Lung (tissue), 12 donors: Measurements from ENCODE around the gene PLXNB3. TPM values are rescaled to one million over a fixed set of nuclear protein-coding genes. Genes with fewer than 3 reads are reported as not detected.

Source experiments
- ATAC-seq: fragments of 200-7000 bp; cut with Tn5 transposase; one replicate; pipeline ENCODE4 v1.9.1; 2020; ENCODE audit warnings: moderate number of reproducible peaks; ENCODE audit not compliant: insufficient read depth, low FRiP score
- DNase-seq, 3 donors: peaks; one replicate each; pipeline ENCODE4 v3.0.0-alpha.2; 2013 to 2017
- H3K27ac ChIP-seq, 2 donors: one replicate each; pipeline ENCODE4 v1.5.1; 2013; ENCODE audit warnings: mild to moderate bottlenecking in 2 of 2, moderate library complexity in 2 of 2, control low read depth in 1 of 2, inconsistent platforms in 1 of 2, low read depth in 1 of 2, low read length in 1 of 2
- H3K27me3 ChIP-seq, 3 donors: one replicate each; pipeline ENCODE4 v1.5.1; 2013; ENCODE audit warnings: low read length in 2 of 3; ENCODE audit not compliant: control insufficient read depth in 3 of 3, insufficient read depth in 3 of 3
- H3K36me3 ChIP-seq, 4 donors: one replicate each; pipeline ENCODE4 v1.5.1; 2013; ENCODE audit warnings: low read length in 4 of 4, mild to moderate bottlenecking in 1 of 4, moderate library complexity in 1 of 4; ENCODE audit not compliant: control insufficient read depth in 4 of 4, insufficient read depth in 4 of 4
- H3K4me1 ChIP-seq, 5 donors: one replicate each; pipeline ENCODE4 v1.5.1; 2013; ENCODE audit warnings: low read length in 5 of 5, mild to moderate bottlenecking in 2 of 5, moderate library complexity in 1 of 5; ENCODE audit not compliant: control insufficient read depth in 5 of 5, insufficient read depth in 5 of 5
- H3K4me3 ChIP-seq: one replicate; pipeline ENCODE4 v1.5.1; 2013; ENCODE audit warnings: mild to moderate bottlenecking, control low read depth, moderate library complexity
- H3K9ac ChIP-seq, 2 donors: one replicate each; pipeline ENCODE4 v1.5.1; 2013; ENCODE audit warnings: low read length in 2 of 2, control low read depth in 1 of 2; ENCODE audit not compliant: insufficient read depth in 1 of 2
- H3K9me3 ChIP-seq, 4 donors: one replicate each; pipeline ENCODE4 v1.5.1; 2013; ENCODE audit warnings: low read length in 3 of 4, mild to moderate bottlenecking in 1 of 4, moderate library complexity in 1 of 4; ENCODE audit not compliant: control insufficient read depth in 4 of 4, insufficient read depth in 3 of 4
- CTCF ChIP-seq: IDR thresholded peaks from 2 replicates; pipeline ENCODE4 v1.5.1; 2012; ENCODE audit warnings: mild to moderate bottlenecking; ENCODE audit errors: control extremely low read depth, extremely low read depth
- WGBS, 2 donors: extraction: QIAGEN DNeasy Blood & Tissue Kit; methylation state at CpG; one replicate each; pipeline ENCODE4 v1.1.7; 2013; 5-methylcytosine and 5-hydroxymethylcytosine counted together
- polyA plus RNA-seq, 2 donors: library from polyadenylated mRNA; stranded (reverse); fragments of 200-250 nt; gene quantifications; one replicate each; pipeline ENCODE4 v1.2.1, GENCODE V29; 2013
- total RNA-seq, 2 donors: library from RNA; depleted of rRNA in 1 of 2; stranded (reverse); fragments of >200 nt in 1 of 2; gene quantifications; one replicate each; pipeline ENCODE4 v1.2.1, GENCODE V29; 2014 to 2021
- donor health status: control.
- donor health status: control.
- donor health status: Bipolar disorder and iron deficiency.
- donor health status: healthy.
- donor health status: DM: yes; HTN: yes; CAD: no.

The PLXNB3 gene
- total and polyA plus RNA-seq, 4 donors: 1.0 to 2.6 (median 1.5) TPM

- peaks cover 0 to 4% (median 0%) of the 10 kb centered on the region in 5 donors for H3K4me1 ChIP-seq
- no peak overlapping the region for H3K9ac ChIP-seq
- H3K36me3 ChIP-seq: peaks cover 0 to 27% (median 2%) of the 10 kb centered on the region in 4 donors
- H3K4me3 ChIP-seq: no peak overlapping the region
- no peaks in the 10 kb centered on the region for H3K27me3 ChIP-seq
- ATAC-seq (no peak), DNase-seq (no peak)
- 82 to 87% methylated on average over 10 to 24 of the region's 24 CpGs for WGBS, 2 donors
- TF ChIP-seq CTCF: no peak
- peaks cover 0 to 4% (median 0%) of the 10 kb centered on the region in 4 donors for H3K9me3 ChIP-seq
- no peak overlapping the region for H3K27ac ChIP-seq
Measured at GRCh38 chrX:153783378-153784013, 19.4 kb downstream of the PLXNB3 start.

- 89 to 90% methylated on average over 3 to 27 of the region's 27 CpGs for WGBS, 2 donors
- Histone ChIP-seq H3K4me3 (no peak overlapping the region), H3K27ac (no peak overlapping the region), H3K4me1 (peaks cover 0 to 4% (median 0%) of the 10 kb centered on the region in 5 donors), H3K9me3 (peaks cover 0 to 4% (median 0%) of the 10 kb centered on the region in 4 donors), H3K36me3 (peaks cover 0 to 28% (median 2%) of the 10 kb centered on the region in 4 donors), H3K9ac (no peak overlapping the region), H3K27me3 (no peaks in the 10 kb centered on the region)
- no peak for TF ChIP-seq CTCF
- DNase-seq (no peak), ATAC-seq (no peak)
Measured at GRCh38 chrX:153784325-153784967, 20.4 kb downstream of the PLXNB3 start.

GRCh38 chrX:153786669-153787068 is 22.6 kb downstream of the PLXNB3 start:
- Histone ChIP-seq H3K27me3 (no peaks in the 10 kb centered on the region), H3K4me1 (no peaks in the 10 kb centered on the region), H3K4me3 (no peak overlapping the region), H3K36me3 (peaks cover 0 to 28% (median 2%) of the 10 kb centered on the region in 4 donors), H3K27ac (no peak overlapping the region), H3K9me3 (peaks cover 0 to 7% (median 0%) of the 10 kb centered on the region in 4 donors), H3K9ac (no peak overlapping the region)
- TF ChIP-seq CTCF: no peak
- no peak for ATAC-seq
- 90 to 91% methylated on average over 11 to 15 of the region's 15 CpGs for WGBS, 2 donors
- DNase-seq: no peak
